Urothelium cell line (cell line): ENCODE results near the gene RAX2.
A peak's percentile ranks its signal among the peaks of the same experiment; 100 is the strongest.
"Not testable (repeated sequence)": the region's sequence is repeated elsewhere in the genome, so short reads cannot be mapped to it uniquely, and the experiment has no call there.

Experiments
- DNase-seq: peaks from one replicate; pipeline ENCODE4 v3.0.0; 2011; ENCODE audit warnings: low spot score, mixed read lengths
- FAIRE-seq: peaks from 2 replicates; lab custom pipeline; 2011; peaks lifted over from hg19 to GRCh38; lab: Jason Lieb, UNC

RAX2 gene

GRCh38 chr19:3778899-3779723 is 7.1 kb upstream of the RAX2 start:
- no peak for FAIRE-seq

GRCh38 chr19:3778104-3778867 is 6.3 kb upstream of the RAX2 start:
- FAIRE-seq, result no peak
- DNase-seq, result no peak

More at GRCh38 chr19:3778899-3779723, 7.1 kb upstream of the RAX2 start:
- no peak for DNase-seq

- FAIRE-seq, result peak; percentile 67
- no peak for DNase-seq
Observed at GRCh38 chr19:3776479-3777040, 4.5 kb upstream of the RAX2 start.

- no peak for DNase-seq
- FAIRE-seq, result no peak
Observed at GRCh38 chr19:3775831-3776230, 3.8 kb upstream of the RAX2 start.

GRCh38 chr19:3775374-3775711 is 3.3 kb upstream of the RAX2 start:
- DNase-seq, result no peak
- no peak for FAIRE-seq

- DNase-seq (no peak), FAIRE-seq (no peak)
Observed at GRCh38 chr19:3774621-3775373, 2.8 kb upstream of the RAX2 start.

GRCh38 chr19:3773814-3774515 is 1.9 kb upstream of the RAX2 start:
- FAIRE-seq, result no peak
- no peak for DNase-seq

GRCh38 chr19:3771000-3771905 is 775 bp downstream of the RAX2 start:
- FAIRE-seq (no peak), DNase-seq (no peak)

GRCh38 chr19:3770136-3770999 is 1.7 kb downstream of the RAX2 start:
- FAIRE-seq (no peak), DNase-seq (no peak)

- DNase-seq (no peak), FAIRE-seq (no peak)
Observed at GRCh38 chr19:3769494-3769893, 2.5 kb downstream of the RAX2 start.

GRCh38 chr19:3768748-3769099 is 3.3 kb downstream of the RAX2 start:
- no peak for DNase-seq
- no peak for FAIRE-seq

GRCh38 chr19:3768015-3768747 is 3.8 kb downstream of the RAX2 start:
- no peak for FAIRE-seq
- no peak for DNase-seq

GRCh38 chr19:3767050-3767449 is 5.0 kb downstream of the RAX2 start:
- DNase-seq (no peak), FAIRE-seq (no peak)

- DNase-seq (no peak), FAIRE-seq (no peak)
Observed at GRCh38 chr19:3766520-3766919, 5.5 kb downstream of the RAX2 start.

- FAIRE-seq, DNase-seq: not testable (repeated sequence)
Observed at GRCh38 chr19:3765757-3766156, 6.3 kb downstream of the RAX2 start.

GRCh38 chr19:3765121-3765520 is 6.9 kb downstream of the RAX2 start:
- FAIRE-seq, result no peak
- no peak for DNase-seq

- DNase-seq (peak; percentile 97), FAIRE-seq (peak; percentile 56)
Observed at GRCh38 chr19:3762501-3763459, 9.2 kb downstream of the RAX2 start, which contains the start of gene MRPL54. Gene MRPL54, plus strand, starts transcription at chr19:3762682. Its CDS starts 19 bp downstream, at chr19:3762701.
